MCF 10A (cell line): Measurements from ENCODE around the gene CREBBP. TPM values are rescaled to one million over a fixed set of nuclear protein-coding genes. Genes with fewer than 3 reads are reported as not detected.

Experiments used
- BruUV-seq: library from RNA; stranded (reverse); fragments of 400-500 nt; replicated peaks from 2 replicates; lab custom pipeline; 2021; lab: Mats Ljungman, UMichigan
- CTCF ChIA-PET: fragments of 300-600 bp; sonication (Branson Sonifier 250); formaldehyde crosslinking; extraction: SDS; loops from one replicate; lab custom pipeline; 2021; ENCODE audit warnings: antibody characterized with exemption, inconsistent platforms; lab: Yijun Ruan, JAX
- POLR2A ChIA-PET: fragments of 300-600, 350-650 bp; sonication (Branson Sonifier 250); formaldehyde crosslinking; extraction: SDS; loops from one replicate; lab custom pipeline; 2020; ENCODE audit warnings: antibody characterized with exemption, inconsistent platforms; lab: Yijun Ruan, JAX
- DNase-seq: peaks from one replicate; pipeline ENCODE4 v3.0.0-alpha.2; 2018; ENCODE audit not compliant: unreplicated experiment
- H3K27ac Mint-ChIP-seq: one replicate; pipeline ENCODE4 v1.8.0; 2022; ENCODE audit warnings: mild to moderate bottlenecking, low read depth, mixed read lengths; ENCODE audit not compliant: unreplicated experiment
- H3K27me3 Mint-ChIP-seq: one replicate; pipeline ENCODE4 v1.8.0; 2022; ENCODE audit warnings: mixed read lengths; ENCODE audit not compliant: insufficient read depth, unreplicated experiment
- H3K36me3 Mint-ChIP-seq: one replicate; pipeline ENCODE4 v1.8.0; 2022; ENCODE audit warnings: mild to moderate bottlenecking, moderate library complexity, mixed read lengths; ENCODE audit not compliant: insufficient read depth, unreplicated experiment
- H3K4me1 Mint-ChIP-seq: one replicate; pipeline ENCODE4 v1.8.0; 2022; ENCODE audit warnings: mixed read lengths; ENCODE audit not compliant: insufficient read depth, unreplicated experiment
- H3K4me3 Mint-ChIP-seq: one replicate; pipeline ENCODE4 v1.8.0; 2022; ENCODE audit warnings: mild to moderate bottlenecking, moderate library complexity, mixed read lengths; ENCODE audit not compliant: unreplicated experiment
- H3K9me3 Mint-ChIP-seq: one replicate; pipeline ENCODE4 v1.8.0; 2022; ENCODE audit warnings: mixed read lengths; ENCODE audit not compliant: unreplicated experiment
- intact Hi-C: fragments of 100-400 bp; cut with micrococcal nuclease; formaldehyde crosslinking; loops from 2 replicates; pipeline ENCODE4 v1.14.1; 2022
- total RNA-seq: library from RNA; stranded (reverse); gene quantifications from 2 replicates; pipeline ENCODE4 v1.2.3, GENCODE V29; 2022
- TF ChIP-seq, protein P1 (sequence below): fragments of 200-600 bp; IDR thresholded peaks from one replicate; pipeline ENCODE4 v1.8.0; 2022; ENCODE audit warnings: antibody characterized with exemption, mild to moderate bottlenecking; ENCODE audit not compliant: unreplicated experiment

Gene CREBBP
- total RNA-seq, 1 experiment from 2014 or later, result 74.0 TPM

DNA sequence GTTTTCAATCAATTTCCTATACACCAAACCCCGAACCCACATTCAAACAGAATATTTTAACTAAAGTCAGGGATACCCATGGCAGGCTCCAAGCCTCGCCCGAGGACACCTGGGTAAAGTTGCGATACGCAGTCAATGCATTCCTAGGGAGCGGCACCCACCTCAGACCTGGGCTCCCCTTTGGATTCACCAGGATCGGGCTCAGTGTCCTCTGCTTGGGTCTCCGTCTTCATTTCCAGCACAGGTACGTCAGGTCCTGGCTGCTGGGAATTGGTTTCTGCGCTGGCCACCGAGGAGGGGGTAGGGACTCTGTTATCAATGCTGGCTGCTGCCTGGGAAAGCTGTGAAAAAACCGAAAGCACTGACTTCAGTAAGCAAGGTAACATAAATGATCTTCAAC lies 111.5 kb downstream of the CREBBP start:
- Mint-ChIP-seq H3K4me3 (no peak overlapping the region), H3K36me3 (peaks cover 98% of the 10 kb centered on the region), H3K27me3 (no peaks in the 10 kb centered on the region), H3K4me1 (peaks cover 11% of the 10 kb centered on the region), H3K27ac (no peak overlapping the region), H3K9me3 (no peaks in the 10 kb centered on the region)
- no TSS peak for BruUV-seq
- TF ChIP-seq, protein P1, sequence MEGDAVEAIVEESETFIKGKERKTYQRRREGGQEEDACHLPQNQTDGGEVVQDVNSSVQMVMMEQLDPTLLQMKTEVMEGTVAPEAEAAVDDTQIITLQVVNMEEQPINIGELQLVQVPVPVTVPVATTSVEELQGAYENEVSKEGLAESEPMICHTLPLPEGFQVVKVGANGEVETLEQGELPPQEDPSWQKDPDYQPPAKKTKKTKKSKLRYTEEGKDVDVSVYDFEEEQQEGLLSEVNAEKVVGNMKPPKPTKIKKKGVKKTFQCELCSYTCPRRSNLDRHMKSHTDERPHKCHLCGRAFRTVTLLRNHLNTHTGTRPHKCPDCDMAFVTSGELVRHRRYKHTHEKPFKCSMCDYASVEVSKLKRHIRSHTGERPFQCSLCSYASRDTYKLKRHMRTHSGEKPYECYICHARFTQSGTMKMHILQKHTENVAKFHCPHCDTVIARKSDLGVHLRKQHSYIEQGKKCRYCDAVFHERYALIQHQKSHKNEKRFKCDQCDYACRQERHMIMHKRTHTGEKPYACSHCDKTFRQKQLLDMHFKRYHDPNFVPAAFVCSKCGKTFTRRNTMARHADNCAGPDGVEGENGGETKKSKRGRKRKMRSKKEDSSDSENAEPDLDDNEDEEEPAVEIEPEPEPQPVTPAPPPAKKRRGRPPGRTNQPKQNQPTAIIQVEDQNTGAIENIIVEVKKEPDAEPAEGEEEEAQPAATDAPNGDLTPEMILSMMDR, result no peak
- no peak for DNase-seq
- intact Hi-C loops, result no loop called here
- CTCF ChIA-PET, result interaction anchor here (0.6 to 1.2 kb wide), 2 partner anchors 12 to 15 kb away, joined by 3 read pairs; no protein-coding TSS in a partner anchor
- POLR2A ChIA-PET, result interaction anchor here (1.3 kb wide), 1 partner anchor 51 kb away, joined by 5 read pairs; the partner anchor contains the start of gene TRAP1

- DNase-seq, result no peak
- H3K36me3 Mint-ChIP-seq, result peaks cover 96% of the 10 kb centered on the region
Measured at GRCh38 chr16:3767333-3767986, 113.1 kb downstream of the CREBBP start.

GRCh38 chr16:3766177-3766576 lies 114.3 kb downstream of the CREBBP start:
- Mint-ChIP-seq H3K9me3 (no peaks in the 10 kb centered on the region), H3K4me3 (no peak overlapping the region), H3K27me3 (no peaks in the 10 kb centered on the region), H3K4me1 (peaks cover 6% of the 10 kb centered on the region), H3K36me3 (peaks cover 94% of the 10 kb centered on the region), H3K27ac (no peak overlapping the region)
- no TSS peak for BruUV-seq
- ChIA-PET CTCF (interaction anchor here (0.5 kb wide), 1 partner anchor 11 kb away, joined by 3 read pairs; no protein-coding TSS in a partner anchor), POLR2A (no interaction called here)
- intact Hi-C loops, result no loop called here
- DNase-seq, result no peak
- TF ChIP-seq, protein P1, result no peak

More at GRCh38 chr16:3767333-3767986, 113.1 kb downstream of the CREBBP start:
- no peak overlapping the region for H3K27ac Mint-ChIP-seq
- ChIA-PET CTCF (interaction anchor here (0.6 to 0.8 kb wide), 2 partner anchors 10 to 22 kb away, joined by 3 read pairs; no protein-coding TSS in a partner anchor), POLR2A (interaction anchor here (0.7 kb wide), 1 partner anchor 13 kb away, joined by 3 read pairs; no protein-coding TSS in a partner anchor)
- H3K4me1 Mint-ChIP-seq, result peaks cover 11% of the 10 kb centered on the region
- BruUV-seq, result no TSS peak
- no peaks in the 10 kb centered on the region for H3K9me3 Mint-ChIP-seq
- H3K27me3 Mint-ChIP-seq, result no peaks in the 10 kb centered on the region
- no peak overlapping the region for H3K4me3 Mint-ChIP-seq
- TF ChIP-seq, protein P1, result no peak
- intact Hi-C loops, result no loop called here

DNA sequence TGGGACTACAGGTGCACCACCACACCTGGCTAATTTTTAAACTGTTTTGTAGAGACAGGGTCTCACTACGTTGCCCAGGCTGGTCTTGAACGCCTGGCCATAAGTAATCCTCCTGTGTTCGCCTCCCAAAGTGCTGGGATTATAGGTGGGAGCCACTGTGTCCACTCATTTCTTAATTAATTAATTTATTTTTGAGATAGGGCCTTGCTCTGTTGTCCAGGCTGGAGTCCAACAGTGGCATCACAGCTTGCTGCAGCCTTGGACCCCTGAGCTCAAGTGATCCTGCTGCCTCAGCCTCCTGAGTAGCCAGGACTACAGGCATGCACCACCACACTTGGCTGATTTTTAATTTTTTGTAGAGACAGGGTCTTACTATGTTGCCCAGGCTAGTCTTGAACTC lies 116.1 kb downstream of the CREBBP start:
- Mint-ChIP-seq H3K4me3 (no peak overlapping the region), H3K36me3 (peaks cover 94% of the 10 kb centered on the region), H3K27ac (no peak overlapping the region), H3K9me3 (no peaks in the 10 kb centered on the region), H3K4me1 (no peaks in the 10 kb centered on the region), H3K27me3 (no peaks in the 10 kb centered on the region)
- ChIA-PET CTCF (interaction anchor here (1.2 kb wide), 1 partner anchor 92 kb away, joined by 3 read pairs; no protein-coding TSS in a partner anchor), POLR2A (no interaction called here)
- BruUV-seq, result no TSS peak
- TF ChIP-seq, protein P1, result no peak
- intact Hi-C loops, result no loop called here
- DNase-seq, result no peak
